Measurements from ENCODE around the gene ANKS6.

The ANKS6 gene

DNA sequence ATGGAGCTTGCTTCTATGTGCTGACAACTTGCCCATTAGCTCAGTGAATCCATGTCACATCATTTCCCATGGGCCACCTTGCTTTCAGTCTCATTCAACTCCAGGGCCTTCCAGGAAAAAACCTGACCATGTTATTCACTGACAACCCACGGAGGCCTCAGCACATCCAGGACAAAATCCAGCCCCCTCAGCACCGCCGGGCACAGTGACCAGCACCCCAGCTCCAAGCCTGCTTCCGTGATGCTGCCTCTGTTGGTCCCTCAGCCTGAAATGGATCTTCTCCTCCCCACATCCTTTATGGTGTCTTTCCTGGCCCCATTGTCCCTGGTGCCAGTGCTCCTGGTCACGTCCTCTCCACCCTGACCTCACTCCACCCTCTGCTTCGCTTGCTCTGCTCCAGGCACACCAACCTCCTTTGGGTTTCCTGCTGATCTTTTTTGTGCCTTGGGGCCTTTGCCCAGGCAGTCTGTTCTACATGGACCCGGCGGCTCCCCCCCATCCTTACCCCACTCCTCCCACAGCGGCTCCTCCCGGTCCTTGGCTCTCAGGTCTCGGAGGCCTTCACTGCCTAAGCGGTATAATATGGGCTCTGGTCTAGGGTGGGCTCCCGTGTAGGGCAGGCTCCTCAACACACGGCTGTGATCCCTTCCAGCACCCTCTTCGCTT is 25.0 kb downstream of the ANKS6 start:
- ChIA-PET CTCF (no interaction called here), POLR2A (ENCODE audit: low non-redundant PET) (no interaction called here)
- TF ChIP-seq, protein P1, sequence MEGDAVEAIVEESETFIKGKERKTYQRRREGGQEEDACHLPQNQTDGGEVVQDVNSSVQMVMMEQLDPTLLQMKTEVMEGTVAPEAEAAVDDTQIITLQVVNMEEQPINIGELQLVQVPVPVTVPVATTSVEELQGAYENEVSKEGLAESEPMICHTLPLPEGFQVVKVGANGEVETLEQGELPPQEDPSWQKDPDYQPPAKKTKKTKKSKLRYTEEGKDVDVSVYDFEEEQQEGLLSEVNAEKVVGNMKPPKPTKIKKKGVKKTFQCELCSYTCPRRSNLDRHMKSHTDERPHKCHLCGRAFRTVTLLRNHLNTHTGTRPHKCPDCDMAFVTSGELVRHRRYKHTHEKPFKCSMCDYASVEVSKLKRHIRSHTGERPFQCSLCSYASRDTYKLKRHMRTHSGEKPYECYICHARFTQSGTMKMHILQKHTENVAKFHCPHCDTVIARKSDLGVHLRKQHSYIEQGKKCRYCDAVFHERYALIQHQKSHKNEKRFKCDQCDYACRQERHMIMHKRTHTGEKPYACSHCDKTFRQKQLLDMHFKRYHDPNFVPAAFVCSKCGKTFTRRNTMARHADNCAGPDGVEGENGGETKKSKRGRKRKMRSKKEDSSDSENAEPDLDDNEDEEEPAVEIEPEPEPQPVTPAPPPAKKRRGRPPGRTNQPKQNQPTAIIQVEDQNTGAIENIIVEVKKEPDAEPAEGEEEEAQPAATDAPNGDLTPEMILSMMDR (conservative IDR thresholded peaks at IDR 0.05; ENCODE audit: low read depth): no peak
- no peak overlapping the region for H3K27ac ChIP-seq
- no peak for DNase-seq (ENCODE audit: low spot score)

DNA sequence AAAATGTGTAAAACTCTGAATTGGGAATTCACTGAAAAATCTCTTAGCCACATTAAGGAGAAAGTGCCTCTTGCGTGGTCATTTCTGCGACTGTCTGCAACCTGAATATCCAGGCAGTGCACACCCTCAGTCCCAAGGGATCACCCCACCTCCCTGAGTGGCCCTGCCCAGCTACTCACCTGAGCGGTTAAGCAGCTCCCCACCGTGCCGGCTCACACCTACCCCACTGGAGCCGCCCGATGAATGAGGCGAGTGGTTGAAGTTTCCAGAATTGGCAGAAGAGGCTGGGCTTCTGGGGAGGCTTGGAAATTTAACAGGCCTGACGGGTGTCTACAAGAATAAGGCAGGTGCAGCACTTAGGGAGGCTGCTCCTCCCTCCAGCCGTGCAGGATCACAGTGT is 25.6 kb downstream of the ANKS6 start:
- H3K27ac ChIP-seq: no peak overlapping the region
- POLR2A ChIA-PET (ENCODE audit: low non-redundant PET): no interaction called here
- no peak for DNase-seq (ENCODE audit: low spot score)
- CTCF ChIA-PET: no interaction called here
- TF ChIP-seq, protein P1 (conservative IDR thresholded peaks at IDR 0.05; ENCODE audit: low read depth): no peak

GRCh38 chr9:98768344-98768743 is 28.0 kb downstream of the ANKS6 start:
- no peak overlapping the region for H3K27ac ChIP-seq
- POLR2A ChIA-PET (ENCODE audit: low non-redundant PET): no interaction called here
- DNase-seq (ENCODE audit: low spot score): no peak
- CTCF ChIA-PET: no interaction called here
- TF ChIP-seq, protein P1 (conservative IDR thresholded peaks at IDR 0.05; ENCODE audit: low read depth): no peak

DNA sequence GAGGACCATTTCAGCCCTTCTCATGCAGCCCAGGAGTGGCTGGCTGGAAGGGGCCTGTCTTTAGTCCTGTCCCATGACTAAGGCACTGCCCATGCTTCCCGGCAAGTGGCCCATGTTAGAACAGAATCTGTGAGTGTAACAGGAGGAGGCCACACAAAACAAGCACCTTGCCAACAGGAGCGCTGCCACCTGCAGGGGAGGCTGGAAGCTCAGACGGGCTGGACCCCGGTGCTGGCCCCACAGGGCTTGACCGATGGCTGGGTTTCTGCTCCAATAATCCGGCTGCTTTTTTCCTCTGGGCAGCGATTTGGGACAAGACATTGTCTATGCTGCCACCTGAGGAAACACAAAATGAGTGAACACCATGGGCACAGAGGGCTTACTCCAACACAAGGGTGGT is 28.4 kb downstream of the ANKS6 start:
- ChIA-PET POLR2A (ENCODE audit: low non-redundant PET) (interaction anchor here (0.6 kb wide), 1 partner anchor 21 kb away, joined by 3 read pairs; no protein-coding TSS in a partner anchor), CTCF (interaction anchor here (0.5 to 0.6 kb wide), 2 partner anchors 57 to 868 kb away, joined by 3 read pairs; no protein-coding TSS in a partner anchor)
- TF ChIP-seq, protein P1 (conservative IDR thresholded peaks at IDR 0.05; ENCODE audit: low read depth): no peak
- DNase-seq (ENCODE audit: low spot score): no peak
- no peak overlapping the region for H3K27ac ChIP-seq

DNA sequence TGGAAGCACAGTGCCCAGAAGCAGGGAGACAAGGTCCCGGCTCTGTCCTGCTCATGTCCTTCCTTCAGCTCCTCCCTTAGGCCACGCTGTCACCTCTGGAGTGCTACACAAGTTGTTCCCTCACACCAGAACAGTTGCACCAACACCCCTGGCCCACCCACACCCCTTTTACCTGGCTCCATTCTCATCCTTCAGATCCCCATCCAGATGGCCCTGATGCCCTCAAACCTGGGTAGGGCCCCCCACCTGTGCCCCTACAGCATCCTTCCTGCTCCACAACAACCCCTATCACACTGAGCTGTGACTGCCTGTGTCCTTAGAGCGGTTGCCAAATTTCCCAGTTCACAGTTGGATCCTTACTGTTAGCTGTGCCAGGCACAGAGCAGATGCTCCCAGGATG is 29.2 kb downstream of the ANKS6 start:
- TF ChIP-seq, protein P1 (conservative IDR thresholded peaks at IDR 0.05; ENCODE audit: low read depth): no peak
- H3K27ac ChIP-seq: no peak overlapping the region
- CTCF ChIA-PET: interaction anchor here (0.6 to 1.4 kb wide), 3 partner anchors 8 to 384 kb away, joined by 3 to 5 read pairs (median 3); no protein-coding TSS in a partner anchor
- no peak for DNase-seq (ENCODE audit: low spot score)
- POLR2A ChIA-PET (ENCODE audit: low non-redundant PET): interaction anchor here (0.6 kb wide), 1 partner anchor 20 kb away, joined by 3 read pairs; no protein-coding TSS in a partner anchor

DNA sequence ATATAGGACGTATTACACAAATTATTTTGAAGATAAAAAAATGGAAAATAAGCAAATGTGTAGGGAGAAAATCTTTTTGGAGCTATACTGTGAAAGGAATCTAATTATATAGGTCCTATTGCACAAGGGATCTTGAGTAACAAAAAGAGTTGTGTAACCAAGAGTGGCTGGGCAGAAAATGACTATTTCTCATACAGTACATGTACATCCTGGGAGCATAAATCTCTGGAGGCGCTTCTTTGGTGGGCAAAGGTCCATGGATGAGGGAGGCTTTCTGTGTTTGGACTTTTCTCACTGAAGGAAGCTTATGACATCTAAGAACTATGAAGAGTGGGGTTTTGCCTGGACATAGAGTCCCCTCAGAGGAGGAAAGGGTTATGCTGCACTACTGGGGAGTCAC is 29.8 kb downstream of the ANKS6 start:
- no peak for DNase-seq (ENCODE audit: low spot score)
- ChIA-PET CTCF (interaction anchor here (0.6 to 1.6 kb wide), 4 partner anchors 8 to 384 kb away, joined by 3 to 5 read pairs (median 3); no protein-coding TSS in a partner anchor), POLR2A (ENCODE audit: low non-redundant PET) (no interaction called here)
- H3K27ac ChIP-seq: no peak overlapping the region
- TF ChIP-seq, protein P1 (conservative IDR thresholded peaks at IDR 0.05; ENCODE audit: low read depth): no peak

Measured in RWPE1 (cell line).